Measurements from ENCODE around the gene FNIP1. TPM values are rescaled to one million over a fixed set of nuclear protein-coding genes. Genes with fewer than 3 reads are reported as not detected.
A peak's percentile ranks its signal among the peaks of the same experiment; 100 is the strongest.
"Not testable (repeated sequence)": the region's sequence is repeated elsewhere in the genome, so short reads cannot be mapped to it uniquely, and the experiment has no call there.

The FNIP1 gene
- total RNA-seq, 3 donors from 2014 or later (not counting 1 experiment from before 2014, with no cell fraction given) = 49.6 to 54.6 (median 50.8) TPM

- no peak for DNase-seq
- Histone ChIP-seq H3K9me3 (ENCODE audit: control insufficient read depth, insufficient read depth, low read length) (no peaks in the 10 kb centered on the region), H3K27me3 (ENCODE audit: control insufficient read depth, insufficient read depth, low read length) (no peaks in the 10 kb centered on the region), H3K4me1 (ENCODE audit: control insufficient read depth, insufficient read depth, low read length) (peaks cover 9% of the 10 kb centered on the region), H3K27ac (ENCODE audit: low read length) (no peak overlapping the region), H3K4me3 (ENCODE audit: low read length) (no peak overlapping the region), H3K36me3 (ENCODE audit: control insufficient read depth, insufficient read depth, low read length) (no peaks in the 10 kb centered on the region)
- no peaks in the 10 kb centered on the region for H3K27me3 Mint-ChIP-seq (ENCODE audit: low read depth in 2 of 2)
- peaks cover 35 to 36% of the 10 kb centered on the region in 2 donors for H3K4me1 Mint-ChIP-seq
- H3K4me3 Mint-ChIP-seq = no peak overlapping the region
- H3K36me3 Mint-ChIP-seq = no peaks in the 10 kb centered on the region
- 100% methylated on average over 1 of the region's 1 CpG for WGBS (ENCODE audit: insufficient coverage)
- intact Hi-C loops (cut with micrococcal nuclease) = no loop called here
- no peaks in the 10 kb centered on the region for H3K9me3 Mint-ChIP-seq
- no peak for TF ChIP-seq CTCF (IDR thresholded peaks at IDR 0.05)
- ATAC-seq = no peak
- peak overlapping the region; percentile 49 to 65 for H3K27ac Mint-ChIP-seq
Observed at GRCh38 chr5:131628990-131629389, 167.8 kb downstream of the FNIP1 start.

- Mint-ChIP-seq H3K27ac (no peak overlapping the region), H3K4me3 (no peak overlapping the region), H3K36me3 (no peaks in the 10 kb centered on the region), H3K9me3 (no peaks in the 10 kb centered on the region), H3K4me1 (peaks cover 38 to 45% of the 10 kb centered on the region in 2 donors), H3K27me3 (ENCODE audit: low read depth in 2 of 2) (no peaks in the 10 kb centered on the region)
- H3K27me3 ChIP-seq (ENCODE audit: control insufficient read depth, insufficient read depth, low read length) = no peaks in the 10 kb centered on the region
- H3K27ac ChIP-seq (ENCODE audit: low read length) = no peak overlapping the region
- 95% methylated on average over 3 of the region's 4 CpGs for WGBS (ENCODE audit: insufficient coverage)
- no peaks in the 10 kb centered on the region for H3K9me3 ChIP-seq (ENCODE audit: control insufficient read depth, insufficient read depth, low read length)
- no peak overlapping the region for H3K4me3 ChIP-seq (ENCODE audit: low read length)
- TF ChIP-seq CTCF (IDR thresholded peaks at IDR 0.05) = no peak
- H3K36me3 ChIP-seq (ENCODE audit: control insufficient read depth, insufficient read depth, low read length) = peaks cover 4% of the 10 kb centered on the region
- DNase-seq (no peak), ATAC-seq (no peak)
- intact Hi-C loops (cut with micrococcal nuclease) = no loop called here
- H3K4me1 ChIP-seq (ENCODE audit: control insufficient read depth, insufficient read depth, low read length) = no peaks in the 10 kb centered on the region
Observed at GRCh38 chr5:131627207-131627865, 169.5 kb downstream of the FNIP1 start.

- Mint-ChIP-seq H3K27ac (no peak overlapping the region), H3K27me3 (ENCODE audit: low read depth in 2 of 2) (no peaks in the 10 kb centered on the region), H3K4me1 (peaks cover 62 to 76% of the 10 kb centered on the region in 2 donors), H3K36me3 (no peaks in the 10 kb centered on the region), H3K4me3 (no peak overlapping the region), H3K9me3 (no peaks in the 10 kb centered on the region)
- Histone ChIP-seq H3K27me3 (ENCODE audit: control insufficient read depth, insufficient read depth, low read length) (no peaks in the 10 kb centered on the region), H3K27ac (ENCODE audit: low read length) (no peak overlapping the region), H3K4me1 (ENCODE audit: control insufficient read depth, insufficient read depth, low read length) (peaks cover 4% of the 10 kb centered on the region), H3K36me3 (ENCODE audit: control insufficient read depth, insufficient read depth, low read length) (peaks cover 6% of the 10 kb centered on the region), H3K4me3 (ENCODE audit: low read length) (no peak overlapping the region), H3K9me3 (ENCODE audit: control insufficient read depth, insufficient read depth, low read length) (no peaks in the 10 kb centered on the region)
- DNase-seq (no peak), ATAC-seq (no peak)
- TF ChIP-seq CTCF (IDR thresholded peaks at IDR 0.05) = no peak
- 80% methylated on average over 2 of the region's 2 CpGs for WGBS (ENCODE audit: insufficient coverage)
- intact Hi-C loops (cut with micrococcal nuclease) = no loop called here
Observed at GRCh38 chr5:131622633-131623032, 174.2 kb downstream of the FNIP1 start.

GRCh38 chr5:131621164-131621563 lies 175.7 kb downstream of the FNIP1 start:
- ATAC-seq; H3K4me3 Mint-ChIP-seq; H3K4me1 ChIP-seq (ENCODE audit: control insufficient read depth, insufficient read depth, low read length); H3K27me3 ChIP-seq (ENCODE audit: control insufficient read depth, insufficient read depth, low read length); H3K9me3 ChIP-seq (ENCODE audit: control insufficient read depth, insufficient read depth, low read length); H3K4me3 ChIP-seq (ENCODE audit: low read length); H3K9me3 Mint-ChIP-seq; intact Hi-C loops (cut with micrococcal nuclease); H3K36me3 ChIP-seq (ENCODE audit: control insufficient read depth, insufficient read depth, low read length); H3K27me3 Mint-ChIP-seq (ENCODE audit: low read depth in 2 of 2); H3K36me3 Mint-ChIP-seq; H3K27ac ChIP-seq (ENCODE audit: low read length); DNase-seq; H3K27ac Mint-ChIP-seq: not testable (repeated sequence)
- WGBS (ENCODE audit: insufficient coverage) = 100% methylated on average over 2 of the region's 2 CpGs
- H3K4me1 Mint-ChIP-seq = peaks cover 61 to 74% of the 10 kb centered on the region in 2 donors

Data from natural killer cell (primary cell).